GM18951 (cell line): ENCODE results near the gene MAPK11.

Experiments
- POLR2A ChIP-seq: IDR thresholded peaks from 4 replicates; pipeline ENCODE4 v1.6.1; 2011; ENCODE audit warnings: mild to moderate bottlenecking; ENCODE audit not compliant: insufficient read length, insufficient read depth; ENCODE audit errors: extremely low read depth
- in situ Hi-C: fragments of 300-500 bp; cut with MboI; formaldehyde crosslinking; loops from one replicate; pipeline ENCODE4 v1.12.0; 2022; ENCODE audit warnings: low sequenced_read_pairs, mixed read lengths, inconsistent platforms; ENCODE audit not compliant: unreplicated experiment

MAPK11 gene

GRCh38 chr22:50303848-50304527 is 33.8 kb upstream of the MAPK11 start:
- in situ Hi-C loops = no loop called here

GRCh38 chr22:50303515-50303847 is 33.3 kb upstream of the MAPK11 start:
- in situ Hi-C loops = no loop called here
- TF ChIP-seq POLR2A = no peak

More at GRCh38 chr22:50303848-50304527, 33.8 kb upstream of the MAPK11 start:
- no peak for TF ChIP-seq POLR2A

GRCh38 chr22:50302564-50302963 is 32.4 kb upstream of the MAPK11 start:
- no peak for TF ChIP-seq POLR2A
- in situ Hi-C loops = no loop called here

GRCh38 chr22:50302041-50302541 is 31.9 kb upstream of the MAPK11 start:
- in situ Hi-C loops = no loop called here
- no peak for TF ChIP-seq POLR2A

GRCh38 chr22:50301581-50301991 is 31.4 kb upstream of the MAPK11 start:
- no peak for TF ChIP-seq POLR2A
- in situ Hi-C loops = no loop called here

- in situ Hi-C loops = no loop called here
- no peak for TF ChIP-seq POLR2A
Observed at GRCh38 chr22:50300620-50301257, 30.6 kb upstream of the MAPK11 start.

- in situ Hi-C loops = no loop called here
- no peak for TF ChIP-seq POLR2A
Observed at GRCh38 chr22:50299785-50300619, 29.8 kb upstream of the MAPK11 start.

- in situ Hi-C loops = no loop called here
- TF ChIP-seq POLR2A = no peak
Observed at GRCh38 chr22:50298937-50299784, 29.0 kb upstream of the MAPK11 start.

GRCh38 chr22:50298266-50298637 is 28.1 kb upstream of the MAPK11 start:
- TF ChIP-seq POLR2A = no peak
- in situ Hi-C loops = no loop called here

GRCh38 chr22:50297510-50298265 is 27.5 kb upstream of the MAPK11 start:
- TF ChIP-seq POLR2A = no peak
- in situ Hi-C loops = no loop called here

GRCh38 chr22:50296658-50297490 is 26.7 kb upstream of the MAPK11 start:
- in situ Hi-C loops = no loop called here

GRCh38 chr22:50294319-50294656 is 24.1 kb upstream of the MAPK11 start:
- no peak for TF ChIP-seq POLR2A
- in situ Hi-C loops = no loop called here

More at GRCh38 chr22:50296658-50297490, 26.7 kb upstream of the MAPK11 start:
- no peak for TF ChIP-seq POLR2A
